GM18505 (cell line): ENCODE results near the gene SLC16A6.
"Not testable (repeated sequence)": the region's sequence is repeated elsewhere in the genome, so short reads cannot be mapped to it uniquely, and the experiment has no call there.

Experiments
- ATAC-seq: cut with Tn5 transposase; IDR thresholded peaks from one replicate; pipeline ENCODE4 v1.9.1; 2021; ENCODE audit not compliant: unreplicated experiment
- POLR2A ChIP-seq: IDR thresholded peaks from 4 replicates; pipeline ENCODE4 v1.6.1; 2011; ENCODE audit warnings: borderline replicate concordance; ENCODE audit not compliant: insufficient read depth, insufficient read length; ENCODE audit errors: extremely low read depth

The SLC16A6 gene

GRCh38 chr17:68238164-68238870, 52.6 kb downstream of the SLC16A6 start:
- peak; percentile 2 for ATAC-seq
- no peak for TF ChIP-seq POLR2A

- peak; percentile 65 for ATAC-seq
- TF ChIP-seq POLR2A = peak; percentile 52
Observed at GRCh38 chr17:68237369-68238163, 53.4 kb downstream of the SLC16A6 start.

GRCh38 chr17:68235336-68235791, 55.6 kb downstream of the SLC16A6 start:
- ATAC-seq = not testable (repeated sequence)

- peak; percentile 34 for ATAC-seq
Observed at GRCh38 chr17:68234726-68235335, 56.1 kb downstream of the SLC16A6 start.

GRCh38 chr17:68232741-68233140, 58.2 kb downstream of the SLC16A6 start:
- ATAC-seq = not testable (repeated sequence)

- no peak for TF ChIP-seq POLR2A
- ATAC-seq = no peak
Observed at GRCh38 chr17:68231541-68231940, 59.4 kb downstream of the SLC16A6 start.

GRCh38 chr17:68231131-68231530, 59.8 kb downstream of the SLC16A6 start:
- ATAC-seq = not testable (repeated sequence)

- ATAC-seq = no peak
- no peak for TF ChIP-seq POLR2A
Observed at GRCh38 chr17:68229619-68230018, 61.3 kb downstream of the SLC16A6 start.

GRCh38 chr17:68228817-68229570, 61.9 kb downstream of the SLC16A6 start:
- no peak for TF ChIP-seq POLR2A
- ATAC-seq = no peak

GRCh38 chr17:68228039-68228680, 62.8 kb downstream of the SLC16A6 start:
- ATAC-seq = not testable (repeated sequence)

- not testable (repeated sequence) for ATAC-seq
Observed at GRCh38 chr17:68225055-68225454, 65.9 kb downstream of the SLC16A6 start.

- TF ChIP-seq POLR2A = no peak
- ATAC-seq = no peak
Observed at GRCh38 chr17:68222606-68223005, 68.3 kb downstream of the SLC16A6 start.

- ATAC-seq = no peak
- no peak for TF ChIP-seq POLR2A
Observed at GRCh38 chr17:68221786-68222185, 69.1 kb downstream of the SLC16A6 start.

- ATAC-seq = not testable (repeated sequence)
Observed at GRCh38 chr17:68220786-68221185, 70.1 kb downstream of the SLC16A6 start.

- not testable (repeated sequence) for ATAC-seq
Observed at GRCh38 chr17:68220186-68220585, 70.7 kb downstream of the SLC16A6 start.

- not testable (repeated sequence) for ATAC-seq
Observed at GRCh38 chr17:68219429-68219828, 71.5 kb downstream of the SLC16A6 start.
